SU-DHL-6 (cell line): Measurements from ENCODE around the gene THOC6.

ENCODE experiments used
- CTCF ChIP-seq: fragments of 200-600 bp; sonication (generic); IDR thresholded peaks from one replicate; pipeline ENCODE4 v1.5.1; 2017; ENCODE audit warnings: antibody characterized with exemption, mild to moderate bottlenecking, low read length, moderate library complexity; ENCODE audit not compliant: insufficient read depth, poor library complexity, severe bottlenecking
- EZH2phosphoT487 ChIP-seq: fragments of 200-600 bp; sonication (generic), shearing (Covaris generic); conservative IDR thresholded peaks from 2 replicates; pipeline ENCODE4 v1.6.1; 2018; ENCODE audit warnings: mild to moderate bottlenecking, antibody characterized with exemption, low read length, moderate library complexity, mixed read lengths

- no peak for TF ChIP-seq CTCF
- no peak for TF ChIP-seq EZH2phosphoT487
Observed at GRCh38 chr16:3076577-3076976, 52.7 kb downstream of the THOC6 start.
